Cardiac muscle cell (in vitro differentiated cells and primary cell): Measurements from ENCODE around the gene PLP1. TPM values are rescaled to one million over a fixed set of nuclear protein-coding genes. Genes with fewer than 3 reads are reported as not detected.

ENCODE experiments used
- DNase-seq, 2 donors: peaks; one replicate each; pipeline versions ENCODE4 v3.0.0 to v3.0.0-alpha.2; 2010 to 2017; ENCODE audit warnings: low read depth in 1 of 2, low spot score in 1 of 2
- H3K27ac ChIP-seq: fragments of 200-600 bp; sonication (generic); 2 replicates; pipeline ENCODE4 v1.5.1; 2016
- H3K27me3 ChIP-seq: fragments of 200-600 bp; sonication (generic); 2 replicates; pipeline ENCODE4 v1.6.0; 2016; ENCODE audit warnings: control low read depth
- H3K36me3 ChIP-seq: fragments of 200-600 bp; sonication (generic); 2 replicates; pipeline ENCODE4 v1.5.1; 2016; ENCODE audit warnings: control low read depth
- H3K4me1 ChIP-seq: fragments of 200-600 bp; sonication (generic); 2 replicates; pipeline ENCODE4 v1.8.1; 2017; ENCODE audit warnings: low read depth, mild to moderate bottlenecking, mixed run types
- H3K4me3 ChIP-seq: fragments of 200-600 bp; sonication (generic); 2 replicates; pipeline ENCODE4 v1.5.1; 2016; ENCODE audit warnings: mild to moderate bottlenecking
- H3K9me3 ChIP-seq: fragments of 200-600 bp; sonication (generic); 2 replicates; pipeline ENCODE4 v1.5.1; 2017; ENCODE audit warnings: low read depth, mild to moderate bottlenecking, control low read depth
- CTCF ChIP-seq: IDR thresholded peaks from 2 replicates; pipeline ENCODE4 v1.5.1; 2012; ENCODE audit warnings: low read depth, mild to moderate bottlenecking, low read length
- polyA plus RNA-seq: library from polyadenylated mRNA; unstranded; fragments of >200 nt; fragmentation: Nextera tagmentation; extraction: Ambion mirVana; gene quantifications from 2 replicates; pipeline ENCODE4 v1.2.1, GENCODE V29; 2016
- total RNA-seq: library from RNA; depleted of rRNA; stranded (reverse); fragments of >200 nt; gene quantifications from 2 replicates; pipeline ENCODE4 v1.2.3, GENCODE V29; 2016

Gene PLP1
- total and polyA plus RNA-seq, 2 experiments from 2014 or later = 0.03 TPM; not detected in 1

GRCh38 chrX:103831342-103831802, 54.7 kb downstream of the PLP1 start:
- DNase-seq = peak in 1 of 2 donors; percentile 91
- no peaks in the 10 kb centered on the region for H3K36me3 ChIP-seq
- no peaks in the 10 kb centered on the region for H3K9me3 ChIP-seq
- H3K27me3 ChIP-seq = peaks cover 60% of the 10 kb centered on the region
- peak overlapping the region; percentile 44 for H3K4me3 ChIP-seq
- no peaks in the 10 kb centered on the region for H3K4me1 ChIP-seq
- no peak overlapping the region for H3K27ac ChIP-seq
- TF ChIP-seq CTCF = no peak

- Histone ChIP-seq H3K4me3 (peak within 1 kb of the TSS; percentile 44), H3K36me3 (no peaks in the 10 kb centered on the region), H3K27ac (no peak within 1 kb of the TSS), H3K4me1 (no peaks in the 10 kb centered on the region), H3K9me3 (no peaks in the 10 kb centered on the region), H3K27me3 (peaks cover 61% of the 10 kb centered on the region)
- TF ChIP-seq CTCF = no peak
- peak; percentile 59 to 73 for DNase-seq
Observed at GRCh38 chrX:103831803-103832544, 55.3 kb downstream of the PLP1 start, which contains the start of gene RAB9B. Gene RAB9B (minus strand): TSS chrX:103832257. CDS start chrX:103825784, 6,473 bp downstream.

GRCh38 chrX:103839404-103839803, 62.8 kb downstream of the PLP1 start:
- H3K4me1 ChIP-seq = no peaks in the 10 kb centered on the region
- no peak for DNase-seq
- H3K9me3 ChIP-seq = no peaks in the 10 kb centered on the region
- H3K36me3 ChIP-seq = no peaks in the 10 kb centered on the region
- TF ChIP-seq CTCF = no peak
- no peak overlapping the region for H3K27ac ChIP-seq
- peaks cover 48% of the 10 kb centered on the region for H3K27me3 ChIP-seq
- no peak overlapping the region for H3K4me3 ChIP-seq

Other genes with a start within 250 kb of the PLP1 start
- gene TCEAL4, start 191.3 kb upstream of the PLP1 start, total RNA-seq = 65.9 and 77.6 TPM in 2 replicates
- 106 and 127 TPM in 2 replicates for gene TCEAL4, start 191.3 kb upstream of the PLP1 start, polyA plus RNA-seq
- 11.8 and 23.0 TPM in 2 replicates for gene TCEAL3, start 168.9 kb upstream of the PLP1 start, total RNA-seq
- gene TCEAL3, start 168.9 kb upstream of the PLP1 start, polyA plus RNA-seq = 16.5 and 20.0 TPM in 2 replicates
- 93.8 and 121 TPM in 2 replicates for gene TCEAL1, start 147.9 kb upstream of the PLP1 start, total RNA-seq
- 51.5 and 66.3 TPM in 2 replicates for gene TCEAL1, start 147.9 kb upstream of the PLP1 start, polyA plus RNA-seq
- gene MORF4L2, start 90.1 kb upstream of the PLP1 start, total RNA-seq = 796 and 838 TPM in 2 replicates
- 629 and 674 TPM in 2 replicates for gene MORF4L2, start 90.1 kb upstream of the PLP1 start, polyA plus RNA-seq
- not detected in 2 replicates for gene TMEM31, start 65.9 kb upstream of the PLP1 start, total RNA-seq
- 1.7 and 1.8 TPM in 2 replicates for gene TMEM31, start 65.9 kb upstream of the PLP1 start, polyA plus RNA-seq
- 3.4 and 5.8 TPM in 2 replicates for gene RAB9B, start 55.4 kb downstream of the PLP1 start, total RNA-seq
- 3.3 and 6.6 TPM in 2 replicates for gene RAB9B, start 55.4 kb downstream of the PLP1 start, polyA plus RNA-seq
- 5.0 and 10.2 TPM in 2 replicates for gene TMSB15B, start 185.8 kb downstream of the PLP1 start, total RNA-seq
- 44.2 and 45.6 TPM in 2 replicates for gene TMSB15B, start 185.8 kb downstream of the PLP1 start, polyA plus RNA-seq
- gene H2BW1, start 236.9 kb downstream of the PLP1 start, total RNA-seq = not detected in 2 replicates
- not detected in 2 replicates for gene H2BW1, start 236.9 kb downstream of the PLP1 start, polyA plus RNA-seq